Thoracic aorta (tissue), 2 donors: Measurements from ENCODE around the gene ARHGEF6. TPM values are rescaled to one million over a fixed set of nuclear protein-coding genes. Genes with fewer than 3 reads are reported as not detected.
"Not testable (repeated sequence)": the region's sequence is repeated elsewhere in the genome, so short reads cannot be mapped to it uniquely, and the experiment has no call there.

Experiments
- ATAC-seq: fragments of 150-250 bp; one replicate; pipeline ENCODE4 v1.8.0; 2017; ENCODE audit warnings: low read depth; ENCODE audit not compliant: insufficient number of reproducible peaks, low FRiP score
- DNase-seq: peaks from one replicate; pipeline ENCODE4 v3.0.0-alpha.2; 2020; ENCODE audit warnings: low spot score
- H3K27ac ChIP-seq, 2 donors: fragments of 200-600 bp; sonication (generic); 1 replicate in 1 of 2; 2 replicates in 1 of 2; pipeline ENCODE4 v1.5.1; 2016; ENCODE audit warnings: mild to moderate bottlenecking in 2 of 2, moderate library complexity in 2 of 2
- H3K27me3 ChIP-seq: fragments of 200-600 bp; sonication (generic); replicated peaks from 2 replicates; pipeline ENCODE4 v1.6.0; 2016; ENCODE audit warnings: mild to moderate bottlenecking; ENCODE audit not compliant: insufficient read depth
- H3K36me3 ChIP-seq: fragments of 200-600 bp; sonication (generic); one replicate; pipeline ENCODE4 v1.5.1; 2016
- H3K4me1 ChIP-seq, 2 donors: fragments of 200-600 bp; sonication (generic); 1 replicate in 1 of 2; 2 replicates in 1 of 2; pipeline versions ENCODE4 v1.5.1 to v1.6.0; 2016; ENCODE audit warnings: low read depth in 2 of 2, mild to moderate bottlenecking in 1 of 2; ENCODE audit not compliant: control insufficient read depth in 1 of 2
- H3K4me3 ChIP-seq: fragments of 200-600 bp; sonication (generic); 2 replicates; pipeline ENCODE4 v1.5.1; 2016; ENCODE audit warnings: mild to moderate bottlenecking
- H3K9me3 ChIP-seq: fragments of 200-600 bp; sonication (generic); 2 replicates; pipeline ENCODE4 v1.5.1; 2016
- CTCF ChIP-seq: fragments of 200-600 bp; sonication (generic); IDR thresholded peaks from one replicate; pipeline ENCODE4 v1.5.1; 2019; ENCODE audit warnings: antibody characterized with exemption
- total RNA-seq, 2 donors: library from RNA; depleted of rRNA; stranded (reverse); fragments of >200 nt; gene quantifications; one replicate each; pipeline versions ENCODE4 v1.1.0 to v1.2.3, GENCODE V29; 2016

ARHGEF6 gene
- total RNA-seq, 2 donors from 2014 or later = 25.7 to 34.8 TPM

GRCh38 chrX:136797787-136798186, 17.1 kb upstream of the ARHGEF6 start:
- no peak for TF ChIP-seq CTCF
- ATAC-seq (no peak), DNase-seq (no peak)
- H3K36me3 ChIP-seq = no peaks in the 10 kb centered on the region
- no peaks in the 10 kb centered on the region for H3K9me3 ChIP-seq
- no peak overlapping the region for H3K27ac ChIP-seq
- H3K27me3 ChIP-seq = no peaks in the 10 kb centered on the region
- H3K4me3 ChIP-seq = no peak overlapping the region
- no peaks in the 10 kb centered on the region for H3K4me1 ChIP-seq

- not testable (repeated sequence) for H3K9me3 ChIP-seq, H3K4me3 ChIP-seq, H3K27me3 ChIP-seq, H3K27ac ChIP-seq, H3K4me1 ChIP-seq, ATAC-seq, DNase-seq, H3K36me3 ChIP-seq
These were observed 14.4 kb upstream of the ARHGEF6 start for GRCh38 chrX:136795132-136795531.

- not testable (repeated sequence) for H3K27ac ChIP-seq, ATAC-seq, DNase-seq, H3K4me1 ChIP-seq, H3K27me3 ChIP-seq, H3K9me3 ChIP-seq, H3K4me3 ChIP-seq, H3K36me3 ChIP-seq
These were observed 13.9 kb upstream of the ARHGEF6 start for GRCh38 chrX:136794660-136795059.

GRCh38 chrX:136794080-136794479, 13.3 kb upstream of the ARHGEF6 start:
- Histone ChIP-seq H3K9me3 (no peaks in the 10 kb centered on the region), H3K27me3 (no peaks in the 10 kb centered on the region), H3K27ac (no peak overlapping the region), H3K4me3 (no peak overlapping the region), H3K4me1 (no peaks in the 10 kb centered on the region), H3K36me3 (no peaks in the 10 kb centered on the region)
- no peak for DNase-seq
- no peak for TF ChIP-seq CTCF
- ATAC-seq = no peak

- Histone ChIP-seq H3K27me3 (no peaks in the 10 kb centered on the region), H3K9me3 (no peaks in the 10 kb centered on the region), H3K4me1 (no peaks in the 10 kb centered on the region), H3K36me3 (no peaks in the 10 kb centered on the region), H3K27ac (no peak overlapping the region), H3K4me3 (no peak overlapping the region)
- no peak for TF ChIP-seq CTCF
- DNase-seq (no peak), ATAC-seq (no peak)
These were observed 9.1 kb upstream of the ARHGEF6 start for GRCh38 chrX:136789856-136790255.

- no peak overlapping the region for H3K27ac ChIP-seq
- no peaks in the 10 kb centered on the region for H3K36me3 ChIP-seq
- TF ChIP-seq CTCF = no peak
- DNase-seq (no peak), ATAC-seq (no peak)
- H3K9me3 ChIP-seq = no peaks in the 10 kb centered on the region
- no peaks in the 10 kb centered on the region for H3K27me3 ChIP-seq
- H3K4me1 ChIP-seq = peaks cover 3 to 5% of the 10 kb centered on the region in 2 donors
- H3K4me3 ChIP-seq = no peak overlapping the region
These were observed 3.5 kb upstream of the ARHGEF6 start for GRCh38 chrX:136784231-136784630.
